ENCODE results near the gene MMP27.

GRCh38 chr11:102661040-102661439, 44.5 kb downstream of the MMP27 start:
- TF ChIP-seq EZH2 (IDR thresholded peaks at IDR 0.05) (no peak), CTCF (IDR thresholded peaks at IDR 0.05 in 2 of 3, conservative IDR thresholded peaks at IDR 0.05 in 1 of 3; ENCODE audit: borderline replicate concordance in 1 of 3, insufficient read depth in 1 of 3, low read depth in 2 of 3, low read length in 2 of 3) (no peak), TCF7L2 (IDR thresholded peaks at IDR 0.05; ENCODE audit: borderline replicate concordance, extremely low read depth, insufficient read depth, insufficient read length) (no peak), MAX (IDR thresholded peaks at IDR 0.05) (no peak)
